Measurements from ENCODE around the gene MTRF1.
A peak's percentile ranks its signal among the peaks of the same experiment; 100 is the strongest.

MTRF1 gene

GRCh38 chr13:41193919-41194824, 69.2 kb downstream of the MTRF1 start, which contains the start of gene KBTBD7:
KBTBD7 (minus strand) TSS chr13:41194569; CDS start chr13:41194257, 312 bp downstream.
- Histone ChIP-seq H3K9me3 (no peaks in the 10 kb centered on the region), H3K4me1 (peaks cover 0 to 23% (median 15%) of the 10 kb centered on the region in 4 donors), H3K27me3 (no peaks in the 10 kb centered on the region), H3K4me3 (peak within 1 kb of the TSS; percentile 78 to 90), H3K27ac (peak within 1 kb of the TSS; percentile 82 to 85), H3K36me3 (no peaks in the 10 kb centered on the region)
- TF ChIP-seq, protein P1, sequence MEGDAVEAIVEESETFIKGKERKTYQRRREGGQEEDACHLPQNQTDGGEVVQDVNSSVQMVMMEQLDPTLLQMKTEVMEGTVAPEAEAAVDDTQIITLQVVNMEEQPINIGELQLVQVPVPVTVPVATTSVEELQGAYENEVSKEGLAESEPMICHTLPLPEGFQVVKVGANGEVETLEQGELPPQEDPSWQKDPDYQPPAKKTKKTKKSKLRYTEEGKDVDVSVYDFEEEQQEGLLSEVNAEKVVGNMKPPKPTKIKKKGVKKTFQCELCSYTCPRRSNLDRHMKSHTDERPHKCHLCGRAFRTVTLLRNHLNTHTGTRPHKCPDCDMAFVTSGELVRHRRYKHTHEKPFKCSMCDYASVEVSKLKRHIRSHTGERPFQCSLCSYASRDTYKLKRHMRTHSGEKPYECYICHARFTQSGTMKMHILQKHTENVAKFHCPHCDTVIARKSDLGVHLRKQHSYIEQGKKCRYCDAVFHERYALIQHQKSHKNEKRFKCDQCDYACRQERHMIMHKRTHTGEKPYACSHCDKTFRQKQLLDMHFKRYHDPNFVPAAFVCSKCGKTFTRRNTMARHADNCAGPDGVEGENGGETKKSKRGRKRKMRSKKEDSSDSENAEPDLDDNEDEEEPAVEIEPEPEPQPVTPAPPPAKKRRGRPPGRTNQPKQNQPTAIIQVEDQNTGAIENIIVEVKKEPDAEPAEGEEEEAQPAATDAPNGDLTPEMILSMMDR (IDR thresholded peaks at IDR 0.05) = no peak
- intact Hi-C loops (cut with DNase I; ENCODE audit: low total_unique reads) = loop anchor here (2.0 kb wide), 1 partner anchor 61 kb away; the partner anchor contains the start of gene KBTBD6
- DNase-seq = peak; percentile 93 to 95

GRCh38 chr13:41193469-41193868, 69.9 kb downstream of the MTRF1 start:
- H3K27ac ChIP-seq = peak overlapping the region in 1 of 2 donors; percentile 82
- H3K4me1 ChIP-seq = peaks cover 0 to 23% (median 15%) of the 10 kb centered on the region in 4 donors
- intact Hi-C loops (cut with DNase I; ENCODE audit: low total_unique reads) = no loop called here
- peak overlapping the region; percentile 78 to 90 for H3K4me3 ChIP-seq
- H3K27me3 ChIP-seq = no peaks in the 10 kb centered on the region
- DNase-seq = no peak
- TF ChIP-seq, protein P1 (IDR thresholded peaks at IDR 0.05) = no peak
- H3K36me3 ChIP-seq = no peaks in the 10 kb centered on the region
- H3K9me3 ChIP-seq = no peaks in the 10 kb centered on the region

DNA sequence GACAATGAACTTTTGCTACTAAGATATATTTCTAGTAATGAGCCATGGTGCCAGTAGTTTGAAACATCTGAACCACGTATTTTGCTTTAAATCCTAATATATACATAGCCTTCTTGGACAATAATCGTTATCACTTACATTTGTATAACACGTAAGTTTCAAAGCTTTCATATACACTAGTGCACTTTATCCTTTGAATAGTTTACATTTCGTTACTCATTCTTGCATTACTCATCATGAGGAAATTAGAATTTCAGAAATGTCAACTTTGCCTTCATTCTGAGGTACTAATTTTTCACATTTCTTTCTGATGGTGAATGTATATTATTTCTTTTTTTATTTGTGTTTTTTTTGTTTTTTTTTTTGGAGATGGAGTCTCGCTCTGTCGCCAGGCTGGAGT, 74.8 kb downstream of the MTRF1 start:
- no peaks in the 10 kb centered on the region for H3K9me3 ChIP-seq
- intact Hi-C loops (cut with DNase I; ENCODE audit: low total_unique reads) = no loop called here
- DNase-seq = no peak
- no peak overlapping the region for H3K27ac ChIP-seq
- no peaks in the 10 kb centered on the region for H3K27me3 ChIP-seq
- TF ChIP-seq, protein P1 (IDR thresholded peaks at IDR 0.05) = no peak
- no peaks in the 10 kb centered on the region for H3K36me3 ChIP-seq
- H3K4me1 ChIP-seq = peaks cover 0 to 19% (median 13%) of the 10 kb centered on the region in 4 donors
- H3K4me3 ChIP-seq = no peak overlapping the region

GRCh38 chr13:41186481-41186880, 76.9 kb downstream of the MTRF1 start:
- DNase-seq = no peak
- Histone ChIP-seq H3K27ac (no peak overlapping the region), H3K36me3 (no peaks in the 10 kb centered on the region), H3K27me3 (no peaks in the 10 kb centered on the region), H3K9me3 (no peaks in the 10 kb centered on the region), H3K4me3 (no peak overlapping the region), H3K4me1 (peaks cover 0 to 6% (median 0%) of the 10 kb centered on the region in 4 donors)
- TF ChIP-seq, protein P1 (IDR thresholded peaks at IDR 0.05) = no peak
- intact Hi-C loops (cut with DNase I; ENCODE audit: low total_unique reads) = no loop called here

DNA sequence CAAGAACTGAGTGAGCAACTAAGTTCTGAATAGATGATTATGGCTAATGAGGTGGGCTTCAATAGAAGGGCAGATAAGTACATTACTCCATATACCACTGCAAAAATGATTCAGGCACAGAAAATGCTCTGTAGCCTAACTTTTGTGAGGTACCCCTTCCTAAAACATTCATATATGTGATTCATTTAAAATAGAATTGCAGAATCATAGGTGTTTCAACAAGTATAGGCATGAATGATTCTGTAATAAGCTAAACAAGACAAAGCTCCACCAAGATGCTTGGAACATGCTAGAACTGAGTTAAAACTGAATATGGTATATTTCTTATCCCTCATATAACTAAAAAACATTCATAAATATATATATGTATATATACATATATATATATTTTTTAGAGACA, 81.1 kb downstream of the MTRF1 start:
- Histone ChIP-seq H3K9me3 (no peaks in the 10 kb centered on the region), H3K27me3 (no peaks in the 10 kb centered on the region), H3K4me3 (no peak overlapping the region), H3K27ac (no peak overlapping the region), H3K4me1 (no peaks in the 10 kb centered on the region), H3K36me3 (no peaks in the 10 kb centered on the region)
- TF ChIP-seq, protein P1 (IDR thresholded peaks at IDR 0.05) = no peak
- DNase-seq = no peak
- intact Hi-C loops (cut with DNase I; ENCODE audit: low total_unique reads) = no loop called here
